Stimulated activated CD4-positive, alpha-beta T cell treated with anti-CD3 and anti-CD28 coated beads, Interleukin-2, amount 100 ng/mL, for 24 hours (primary cell): ENCODE data around the gene CACNA1C.

ENCODE experiments used
- DNase-seq, 2 donors: peaks; one replicate each; pipeline ENCODE4 v3.0.0-alpha.2; 2020

Gene CACNA1C

GRCh38 chr12:2351161-2351560, 298.4 kb downstream of the CACNA1C start:
- no peak for DNase-seq

- DNase-seq: no peak
These were observed 299.4 kb downstream of the CACNA1C start for GRCh38 chr12:2352203-2352602.

- DNase-seq: no peak
These were observed 300.5 kb downstream of the CACNA1C start for GRCh38 chr12:2353281-2353680.

- DNase-seq: no peak
These were observed 300.9 kb downstream of the CACNA1C start for GRCh38 chr12:2353691-2354090.

GRCh38 chr12:2354151-2354991, 301.6 kb downstream of the CACNA1C start:
- no peak for DNase-seq

GRCh38 chr12:2355198-2355597, 302.4 kb downstream of the CACNA1C start:
- DNase-seq: no peak

GRCh38 chr12:2355604-2356003, 302.8 kb downstream of the CACNA1C start:
- DNase-seq: no peak

- no peak for DNase-seq
These were observed 303.9 kb downstream of the CACNA1C start for GRCh38 chr12:2356601-2357125.

GRCh38 chr12:2358986-2359658, 306.3 kb downstream of the CACNA1C start:
- DNase-seq: no peak

GRCh38 chr12:2359725-2360629, 307.2 kb downstream of the CACNA1C start:
- no peak for DNase-seq

GRCh38 chr12:2360630-2361170, 307.9 kb downstream of the CACNA1C start:
- no peak for DNase-seq

GRCh38 chr12:2363836-2364609, 311.2 kb downstream of the CACNA1C start:
- DNase-seq: no peak

GRCh38 chr12:2364631-2365051, 311.9 kb downstream of the CACNA1C start:
- DNase-seq: no peak

GRCh38 chr12:2366711-2367110, 313.9 kb downstream of the CACNA1C start:
- no peak for DNase-seq

- DNase-seq: no peak
These were observed 319.4 kb downstream of the CACNA1C start for GRCh38 chr12:2372178-2372577.

GRCh38 chr12:2372735-2373134, 319.9 kb downstream of the CACNA1C start:
- DNase-seq: no peak

- no peak for DNase-seq
These were observed 320.5 kb downstream of the CACNA1C start for GRCh38 chr12:2373307-2373706.

GRCh38 chr12:2374092-2374906, 321.5 kb downstream of the CACNA1C start:
- DNase-seq: no peak

- no peak for DNase-seq
These were observed 323.1 kb downstream of the CACNA1C start for GRCh38 chr12:2375871-2376270.

- DNase-seq: no peak
These were observed 324.3 kb downstream of the CACNA1C start for GRCh38 chr12:2376908-2377657.
